Measurements from ENCODE around the gene STAT1.

GRCh38 chr2:191012346-191012745 is 1.6 kb downstream of the STAT1 start:
- TF ChIP-seq SMC3 (conservative IDR thresholded peaks at IDR 0.05; ENCODE audit: poor library complexity) (no peak), CTCF (IDR thresholded peaks at IDR 0.05; ENCODE audit: poor library complexity, severe bottlenecking) (no peak), POLR2AphosphoS5 (IDR thresholded peaks at IDR 0.05) (no peak), TAF1 (IDR thresholded peaks at IDR 0.05; ENCODE audit: low read depth) (no peak), EP300 (conservative IDR thresholded peaks at IDR 0.05; ENCODE audit: poor library complexity, severe bottlenecking) (no peak), RAD21 (conservative IDR thresholded peaks at IDR 0.05) (no peak), EZH2 (IDR thresholded peaks at IDR 0.05; ENCODE audit: borderline replicate concordance, insufficient read depth, low read length, poor library complexity, severe bottlenecking) (no peak), REST (IDR thresholded peaks at IDR 0.05; ENCODE audit: borderline replicate concordance) (no peak), MXI1 (conservative IDR thresholded peaks at IDR 0.05; ENCODE audit: poor library complexity, severe bottlenecking) (no peak)

Measured in neural cell (in vitro differentiated cells).